Calu3 (cell line): Measurements from ENCODE around the gene DAD1. TPM values are rescaled to one million over a fixed set of nuclear protein-coding genes. Genes with fewer than 3 reads are reported as not detected.
A peak's percentile ranks its signal among the peaks of the same experiment; 100 is the strongest.

Source experiments
- BruUV-seq: library from RNA; stranded (reverse); fragments of 400-500 nt; replicated peaks from 2 replicates; lab custom pipeline; 2021; lab: Mats Ljungman, UMichigan
- CTCF ChIA-PET: fragments of 300-600 bp; sonication (Branson Sonifier 250); formaldehyde crosslinking; loops from one replicate; lab custom pipeline; 2022; ENCODE audit warnings: antibody characterized with exemption; lab: Charles Lee
- DNase-seq: peaks from one replicate; pipeline ENCODE4 v3.0.0; 2022
- H3K27ac Mint-ChIP-seq: one replicate; pipeline ENCODE4 v1.8.0; 2022; ENCODE audit warnings: mixed read lengths; ENCODE audit not compliant: unreplicated experiment
- H3K27me3 Mint-ChIP-seq: one replicate; pipeline ENCODE4 v1.8.0; 2022; ENCODE audit warnings: mixed read lengths; ENCODE audit not compliant: unreplicated experiment
- H3K36me3 Mint-ChIP-seq: one replicate; pipeline ENCODE4 v1.8.0; 2022; ENCODE audit warnings: mild to moderate bottlenecking, moderate library complexity, mixed read lengths; ENCODE audit not compliant: insufficient read depth, unreplicated experiment
- H3K4me1 Mint-ChIP-seq: one replicate; pipeline ENCODE4 v1.8.0; 2022; ENCODE audit warnings: mild to moderate bottlenecking, low read depth, mixed read lengths; ENCODE audit not compliant: unreplicated experiment
- H3K4me3 Mint-ChIP-seq: one replicate; pipeline ENCODE4 v1.8.0; 2022; ENCODE audit warnings: mild to moderate bottlenecking, low read depth, moderate library complexity, mixed read lengths; ENCODE audit not compliant: unreplicated experiment
- H3K9me3 Mint-ChIP-seq: one replicate; pipeline ENCODE4 v1.8.0; 2022; ENCODE audit warnings: low read depth, mixed read lengths; ENCODE audit not compliant: unreplicated experiment
- intact Hi-C: fragments of 100-400 bp; cut with micrococcal nuclease; formaldehyde crosslinking; loops from one replicate; pipeline ENCODE4 v1.10.0; 2022; ENCODE audit not compliant: unreplicated experiment
- total RNA-seq: library from RNA; stranded (reverse); gene quantifications from 2 replicates; pipeline ENCODE4 v1.2.3, GENCODE V29; 2022
- TF ChIP-seq, protein P1 (sequence below): fragments of 200-600 bp; IDR thresholded peaks from one replicate; pipeline ENCODE4 v1.8.0; 2022; ENCODE audit warnings: antibody characterized with exemption; ENCODE audit not compliant: unreplicated experiment

The DAD1 gene
- total RNA-seq, 1 experiment from 2014 or later = 197 TPM

DNA sequence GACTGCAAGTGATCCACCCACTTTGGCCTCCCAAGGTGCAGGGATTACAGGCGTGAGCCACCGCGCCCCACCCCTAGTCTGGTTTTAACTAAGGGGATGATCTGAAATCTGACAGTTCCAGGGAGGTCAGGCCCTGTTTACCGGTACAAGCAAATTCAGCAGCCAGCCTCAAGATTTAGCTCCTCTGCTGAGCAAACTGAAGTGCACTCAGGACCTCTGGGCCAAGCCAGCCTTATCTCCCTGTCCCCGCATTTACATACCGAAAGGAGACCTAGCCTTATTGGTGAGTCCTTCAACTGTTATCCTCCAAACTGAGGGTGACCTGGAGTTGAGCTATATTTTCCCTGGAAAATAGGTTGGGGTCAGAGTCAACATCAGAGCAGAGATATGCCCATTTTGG is 8.2 kb upstream of the DAD1 start:
- CTCF ChIA-PET = interaction anchor here (0.8 kb wide), 1 partner anchor 226 kb away, joined by 6 read pairs; no protein-coding TSS in a partner anchor
- no TSS peak for BruUV-seq
- Mint-ChIP-seq H3K4me3 (peak overlapping the region; percentile 86), H3K27ac (no peak overlapping the region), H3K36me3 (peaks cover 16% of the 10 kb centered on the region), H3K9me3 (no peaks in the 10 kb centered on the region), H3K4me1 (peaks cover 22% of the 10 kb centered on the region), H3K27me3 (peaks cover 16% of the 10 kb centered on the region)
- TF ChIP-seq, protein P1, sequence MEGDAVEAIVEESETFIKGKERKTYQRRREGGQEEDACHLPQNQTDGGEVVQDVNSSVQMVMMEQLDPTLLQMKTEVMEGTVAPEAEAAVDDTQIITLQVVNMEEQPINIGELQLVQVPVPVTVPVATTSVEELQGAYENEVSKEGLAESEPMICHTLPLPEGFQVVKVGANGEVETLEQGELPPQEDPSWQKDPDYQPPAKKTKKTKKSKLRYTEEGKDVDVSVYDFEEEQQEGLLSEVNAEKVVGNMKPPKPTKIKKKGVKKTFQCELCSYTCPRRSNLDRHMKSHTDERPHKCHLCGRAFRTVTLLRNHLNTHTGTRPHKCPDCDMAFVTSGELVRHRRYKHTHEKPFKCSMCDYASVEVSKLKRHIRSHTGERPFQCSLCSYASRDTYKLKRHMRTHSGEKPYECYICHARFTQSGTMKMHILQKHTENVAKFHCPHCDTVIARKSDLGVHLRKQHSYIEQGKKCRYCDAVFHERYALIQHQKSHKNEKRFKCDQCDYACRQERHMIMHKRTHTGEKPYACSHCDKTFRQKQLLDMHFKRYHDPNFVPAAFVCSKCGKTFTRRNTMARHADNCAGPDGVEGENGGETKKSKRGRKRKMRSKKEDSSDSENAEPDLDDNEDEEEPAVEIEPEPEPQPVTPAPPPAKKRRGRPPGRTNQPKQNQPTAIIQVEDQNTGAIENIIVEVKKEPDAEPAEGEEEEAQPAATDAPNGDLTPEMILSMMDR = no peak
- intact Hi-C loops = no loop called here
- no peak for DNase-seq

DNA sequence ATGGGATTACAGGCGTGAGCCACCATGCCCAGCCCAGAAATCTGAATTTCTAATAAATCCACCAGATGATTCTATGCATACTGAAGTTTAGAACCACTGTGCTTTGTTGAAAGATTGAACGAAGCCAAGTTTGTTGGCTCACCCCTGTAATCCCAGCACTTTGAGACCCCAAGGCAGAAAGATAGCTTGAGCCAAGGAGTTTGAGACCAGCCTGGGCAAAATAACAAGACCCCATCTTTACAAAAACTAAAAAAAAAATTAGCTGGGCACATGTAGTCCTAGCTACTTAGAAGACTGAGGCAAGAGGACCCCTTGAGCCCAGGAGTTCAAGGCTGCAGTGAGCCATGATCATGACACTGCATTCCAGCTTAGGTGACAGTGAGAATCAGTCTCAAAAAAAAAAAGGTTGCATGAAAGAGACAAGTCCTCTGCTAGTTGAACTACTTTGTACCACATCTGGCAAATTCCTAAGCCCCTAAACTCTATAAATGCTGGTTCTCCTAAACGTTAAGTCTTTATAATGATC is 7.4 kb upstream of the DAD1 start:
- Mint-ChIP-seq H3K4me1 (peaks cover 19% of the 10 kb centered on the region), H3K27me3 (peaks cover 16% of the 10 kb centered on the region), H3K9me3 (no peaks in the 10 kb centered on the region), H3K36me3 (peaks cover 16% of the 10 kb centered on the region), H3K4me3 (no peak overlapping the region), H3K27ac (no peak overlapping the region)
- no peak for DNase-seq
- CTCF ChIA-PET = no interaction called here
- TF ChIP-seq, protein P1 = no peak
- intact Hi-C loops = no loop called here
- BruUV-seq = no TSS peak

DNA sequence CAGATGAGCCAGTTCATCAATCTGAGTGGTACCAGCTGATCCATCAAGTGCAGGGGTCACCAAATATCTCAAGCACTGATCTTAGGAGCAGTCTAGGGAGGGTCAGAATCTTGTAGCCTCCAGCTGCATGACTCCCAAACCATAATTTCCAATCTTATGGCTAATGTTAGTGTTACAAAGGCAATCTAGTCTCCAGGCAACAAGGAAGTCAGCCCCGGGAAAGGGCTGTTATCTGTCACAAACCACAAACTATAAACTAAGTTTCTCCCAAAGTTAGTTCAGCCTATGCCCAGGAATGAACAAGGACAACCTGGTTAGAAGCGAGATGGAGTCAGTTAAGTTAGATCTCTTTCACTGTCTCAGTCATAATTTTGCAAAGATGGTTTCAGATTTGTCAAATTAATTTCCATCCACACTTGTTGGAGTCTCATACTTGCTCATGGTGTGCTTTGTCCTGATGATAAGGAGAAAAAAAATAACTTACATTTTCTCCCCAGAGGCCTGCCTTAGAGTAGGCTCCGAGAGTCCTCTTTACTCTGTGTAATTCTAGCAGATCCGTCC is 5.2 kb upstream of the DAD1 start:
- intact Hi-C loops = no loop called here
- H3K27me3 Mint-ChIP-seq = peaks cover 16% of the 10 kb centered on the region
- H3K27ac Mint-ChIP-seq = no peak overlapping the region
- H3K9me3 Mint-ChIP-seq = no peaks in the 10 kb centered on the region
- DNase-seq = no peak
- CTCF ChIA-PET = interaction anchor here (1.1 kb wide), 1 partner anchor 38 kb away, joined by 3 read pairs; no protein-coding TSS in a partner anchor
- no peak overlapping the region for H3K4me3 Mint-ChIP-seq
- peaks cover 22% of the 10 kb centered on the region for H3K36me3 Mint-ChIP-seq
- H3K4me1 Mint-ChIP-seq = peaks cover 16% of the 10 kb centered on the region
- TF ChIP-seq, protein P1 = no peak
- BruUV-seq = no TSS peak

DNA sequence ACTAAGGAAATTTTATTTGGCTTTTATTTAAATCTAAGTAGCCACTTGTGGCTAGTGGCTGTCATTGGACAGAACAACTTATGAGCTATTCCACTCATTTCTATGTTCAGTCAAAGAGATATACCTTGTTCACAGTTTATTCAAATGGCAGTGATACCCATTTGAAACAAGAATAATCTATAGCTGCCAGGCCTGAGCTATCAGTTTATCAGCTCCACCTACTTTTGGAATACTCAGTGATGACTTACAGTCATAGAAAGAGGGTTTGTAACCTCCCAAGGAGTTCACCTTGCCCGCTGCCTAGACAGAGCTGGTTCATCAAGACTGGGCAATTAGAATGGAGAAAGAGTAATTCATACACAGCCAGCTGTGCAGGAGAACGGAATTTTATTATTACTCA is 4.6 kb upstream of the DAD1 start:
- TF ChIP-seq, protein P1 = no peak
- Mint-ChIP-seq H3K9me3 (no peaks in the 10 kb centered on the region), H3K36me3 (peaks cover 23% of the 10 kb centered on the region), H3K4me1 (peaks cover 9% of the 10 kb centered on the region), H3K27ac (no peak overlapping the region), H3K4me3 (no peak overlapping the region), H3K27me3 (peaks cover 16% of the 10 kb centered on the region)
- BruUV-seq = no TSS peak
- no peak for DNase-seq
- CTCF ChIA-PET = interaction anchor here (0.9 to 1.1 kb wide), 2 partner anchors 38 to 49 kb away, joined by 3 read pairs; no protein-coding TSS in a partner anchor
- intact Hi-C loops = no loop called here
